GM23338 (cell line): ENCODE measurements around the gene EYS. TPM values are rescaled to one million over a fixed set of nuclear protein-coding genes. Genes with fewer than 3 reads are reported as not detected.

Source experiments
- ATAC-seq: fragments of 200-7000 bp; cut with Tn5 transposase; 3 replicates; pipeline ENCODE4 v1.9.1; 2020
- DNase-seq: peaks from one replicate; pipeline ENCODE4 v3.0.0-alpha.2; 2015; ENCODE audit warnings: low spot score
- H2AFZ ChIP-seq: fragments of 200-600 bp; sonication (generic); 2 replicates; pipeline ENCODE4 v1.8.0; 2016; ENCODE audit warnings: antibody characterized with exemption, mild to moderate bottlenecking, moderate library complexity
- H3F3A ChIP-seq: fragments of 200-600 bp; sonication (generic); replicated peaks from 2 replicates; pipeline ENCODE4 v1.8.0; 2017; ENCODE audit warnings: antibody characterized with exemption, mixed run types, low read depth
- H3K27ac ChIP-seq: fragments of 200-600 bp; sonication (generic); 2 replicates; pipeline ENCODE4 v1.6.1; 2016; ENCODE audit warnings: low read depth
- H3K27me3 ChIP-seq: fragments of 200-600 bp; sonication (generic); 2 replicates; pipeline ENCODE4 v1.8.0; 2016; ENCODE audit warnings: mild to moderate bottlenecking, mixed run types, moderate library complexity; ENCODE audit not compliant: insufficient read depth
- H3K36me3 ChIP-seq: fragments of 200-600 bp; sonication (generic); 2 replicates; pipeline ENCODE4 v1.8.0; 2016; ENCODE audit warnings: mild to moderate bottlenecking; ENCODE audit not compliant: insufficient read depth
- H3K4me1 ChIP-seq: fragments of 200-600 bp; sonication (generic); 2 replicates; pipeline ENCODE4 v1.8.0; 2016; ENCODE audit warnings: mild to moderate bottlenecking, moderate library complexity; ENCODE audit not compliant: insufficient read depth
- H3K4me2 ChIP-seq: fragments of 200-600 bp; sonication (generic); 2 replicates; pipeline ENCODE4 v1.7.1; 2017; ENCODE audit warnings: mixed run types
- H3K4me3 ChIP-seq: fragments of 200-600 bp; sonication (generic); 2 replicates; pipeline ENCODE4 v1.6.1; 2016; ENCODE audit warnings: mixed run types
- H3K79me2 ChIP-seq: fragments of 200-600 bp; sonication (generic); replicated peaks from 2 replicates; pipeline ENCODE4 v1.8.0; 2017; ENCODE audit warnings: mild to moderate bottlenecking; ENCODE audit not compliant: insufficient read depth
- H3K9me2 ChIP-seq: fragments of 200-600 bp; sonication (generic); 2 replicates; pipeline ENCODE4 v1.8.0; 2017; ENCODE audit not compliant: insufficient read depth
- H4K20me1 ChIP-seq: fragments of 200-600 bp; sonication (generic); replicated peaks from 2 replicates; pipeline ENCODE4 v1.8.0; 2017; ENCODE audit warnings: mild to moderate bottlenecking; ENCODE audit not compliant: insufficient read depth
- H3K27ac Mint-ChIP-seq: 2 replicates; pipeline ENCODE4 v1.8.0; 2020; ENCODE audit warnings: inconsistent platforms, mild to moderate bottlenecking, moderate library complexity, mixed read lengths
- H3K27me3 Mint-ChIP-seq: 3 replicates; pipeline ENCODE4 v1.8.0; 2022; ENCODE audit warnings: low read depth, mild to moderate bottlenecking, moderate library complexity, mixed read lengths, inconsistent platforms; ENCODE audit not compliant: insufficient read depth, poor library complexity
- H3K36me3 Mint-ChIP-seq: 3 replicates; pipeline ENCODE4 v1.8.0; 2021; ENCODE audit warnings: low read depth, mild to moderate bottlenecking, inconsistent platforms, moderate library complexity, mixed read lengths
- H3K4me1 Mint-ChIP-seq: 3 replicates; pipeline ENCODE4 v1.8.0; 2020; ENCODE audit warnings: mild to moderate bottlenecking, inconsistent platforms, mixed read lengths
- H3K4me3 Mint-ChIP-seq: 3 replicates; pipeline ENCODE4 v1.8.0; 2021; ENCODE audit warnings: moderate library complexity, mild to moderate bottlenecking, inconsistent platforms, mixed read lengths
- H3K9me3 Mint-ChIP-seq: 3 replicates; pipeline ENCODE4 v1.8.0; 2020; ENCODE audit warnings: moderate library complexity, mild to moderate bottlenecking, inconsistent platforms, mixed read lengths
- CREB1 ChIP-seq: fragments of 250-450 bp; sonication (Bioruptor Pico); IDR thresholded peaks from 2 replicates; pipeline ENCODE4 v1.5.0; 2020; ENCODE audit warnings: low read depth, mild to moderate bottlenecking, moderate library complexity
- EZH2 ChIP-seq: fragments of 200-600 bp; sonication (generic); IDR thresholded peaks from one replicate; pipeline ENCODE4 v1.8.0; 2017; ENCODE audit warnings: antibody characterized with exemption, mild to moderate bottlenecking, low read depth; ENCODE audit not compliant: unreplicated experiment
- POLR2AphosphoS5 ChIP-seq: IDR thresholded peaks from 2 replicates; pipeline ENCODE4 v1.6.1; 2016; ENCODE audit warnings: antibody characterized with exemption, low read depth
- ZNF462 ChIP-seq: fragments of 250-450 bp; sonication (Bioruptor Pico); IDR thresholded peaks from 2 replicates; pipeline ENCODE4 v1.5.0; 2020; ENCODE audit warnings: mild to moderate bottlenecking, moderate library complexity
- polyA plus RNA-seq: library from polyadenylated mRNA; unstranded; fragments of >200 nt; fragmentation: Nextera tagmentation; extraction: Ambion mirVana; gene quantifications from 2 replicates; pipeline ENCODE4 v1.2.1, GENCODE V29; 2016
- total RNA-seq: library from RNA; depleted of rRNA; stranded (reverse); fragments of >200 nt; shearing (Covaris generic); gene quantifications from 2 replicates; pipeline ENCODE4 v1.2.3, GENCODE V29; 2014
- TF ChIP-seq, protein P1 (sequence below): IDR thresholded peaks from 2 replicates; pipeline ENCODE4 v1.6.1; 2016; ENCODE audit warnings: antibody characterized with exemption
- TF ChIP-seq, protein P2 (sequence below): IDR thresholded peaks from one replicate; pipeline ENCODE4 v1.6.1; 2018; ENCODE audit warnings: antibody characterized with exemption; ENCODE audit not compliant: unreplicated experiment

EYS gene
- total and polyA plus RNA-seq, 2 experiments from 2014 or later, result 0.38 to 0.52 TPM

DNA sequence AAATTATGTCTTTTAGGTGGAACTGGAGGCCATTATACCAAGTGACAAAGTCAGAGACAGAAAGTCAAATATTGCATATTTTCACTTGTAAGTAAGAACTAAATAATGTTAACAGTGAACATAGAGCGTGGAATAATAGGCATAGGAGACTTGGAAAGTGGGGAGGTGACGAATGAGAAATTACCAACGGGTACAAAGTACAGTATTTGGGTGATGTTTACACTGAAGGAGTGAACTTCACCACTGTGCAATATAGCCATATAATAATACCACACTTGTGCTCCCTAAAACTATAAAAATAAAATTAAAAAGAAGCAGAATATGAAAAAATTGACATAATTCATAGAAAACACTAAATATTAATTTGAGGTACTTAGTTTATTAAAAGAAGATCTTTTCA, 14.9 kb downstream of the EYS start:
- Histone ChIP-seq H3K27ac (no peak overlapping the region), H3K4me2 (no peak overlapping the region), H3K36me3 (no peaks in the 10 kb centered on the region), H2AFZ (no peak overlapping the region), H3K4me3 (no peak overlapping the region), H3K4me1 (no peaks in the 10 kb centered on the region), H3K9me2 (no peaks in the 10 kb centered on the region), H3K27me3 (no peaks in the 10 kb centered on the region), H4K20me1 (no peaks in the 10 kb centered on the region), H3K79me2 (no peaks in the 10 kb centered on the region), H3F3A (no peaks in the 10 kb centered on the region)
- Mint-ChIP-seq H3K36me3 (no peaks in the 10 kb centered on the region), H3K27ac (no peak overlapping the region), H3K27me3 (no peaks in the 10 kb centered on the region), H3K9me3 (peaks cover 14% of the 10 kb centered on the region; the same call in 2 of the 3 replicates), H3K4me3 (no peak overlapping the region), H3K4me1 (no peaks in the 10 kb centered on the region)
- no peak for TF ChIP-seq POLR2AphosphoS5
- TF ChIP-seq, protein P1, sequence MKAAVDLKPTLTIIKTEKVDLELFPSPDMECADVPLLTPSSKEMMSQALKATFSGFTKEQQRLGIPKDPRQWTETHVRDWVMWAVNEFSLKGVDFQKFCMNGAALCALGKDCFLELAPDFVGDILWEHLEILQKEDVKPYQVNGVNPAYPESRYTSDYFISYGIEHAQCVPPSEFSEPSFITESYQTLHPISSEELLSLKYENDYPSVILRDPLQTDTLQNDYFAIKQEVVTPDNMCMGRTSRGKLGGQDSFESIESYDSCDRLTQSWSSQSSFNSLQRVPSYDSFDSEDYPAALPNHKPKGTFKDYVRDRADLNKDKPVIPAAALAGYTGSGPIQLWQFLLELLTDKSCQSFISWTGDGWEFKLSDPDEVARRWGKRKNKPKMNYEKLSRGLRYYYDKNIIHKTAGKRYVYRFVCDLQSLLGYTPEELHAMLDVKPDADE, result no peak
- DNase-seq (no peak), ATAC-seq (no peak)

DNA sequence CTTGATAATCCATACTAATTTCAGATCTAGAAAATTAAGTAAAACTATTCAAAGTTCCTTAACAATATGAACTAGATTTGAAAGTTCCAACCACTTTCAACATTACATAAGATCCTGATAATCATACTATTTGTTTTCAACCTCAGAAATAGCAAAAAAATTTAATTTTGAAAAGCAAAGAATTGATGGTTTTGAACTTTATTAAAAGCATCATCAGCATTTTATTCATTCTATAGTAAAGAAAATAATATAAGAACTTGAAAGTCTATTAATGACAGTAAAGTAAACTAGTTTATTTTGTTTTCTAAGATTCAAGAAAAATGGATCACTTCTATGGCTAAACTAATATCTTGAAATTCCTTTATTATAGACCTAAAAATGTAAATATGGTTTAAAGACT, 26.8 kb downstream of the EYS start:
- Mint-ChIP-seq H3K9me3 (peaks cover 10% of the 10 kb centered on the region; the same call in 1 of the 3 replicates), H3K27ac (no peak overlapping the region), H3K27me3 (no peaks in the 10 kb centered on the region), H3K4me1 (peaks cover 5% of the 10 kb centered on the region; the same call in 2 of the 3 replicates), H3K4me3 (no peak overlapping the region), H3K36me3 (peaks cover 7% of the 10 kb centered on the region; the same call in 1 of the 3 replicates)
- no peak for TF ChIP-seq EZH2
- TF ChIP-seq, protein P2, sequence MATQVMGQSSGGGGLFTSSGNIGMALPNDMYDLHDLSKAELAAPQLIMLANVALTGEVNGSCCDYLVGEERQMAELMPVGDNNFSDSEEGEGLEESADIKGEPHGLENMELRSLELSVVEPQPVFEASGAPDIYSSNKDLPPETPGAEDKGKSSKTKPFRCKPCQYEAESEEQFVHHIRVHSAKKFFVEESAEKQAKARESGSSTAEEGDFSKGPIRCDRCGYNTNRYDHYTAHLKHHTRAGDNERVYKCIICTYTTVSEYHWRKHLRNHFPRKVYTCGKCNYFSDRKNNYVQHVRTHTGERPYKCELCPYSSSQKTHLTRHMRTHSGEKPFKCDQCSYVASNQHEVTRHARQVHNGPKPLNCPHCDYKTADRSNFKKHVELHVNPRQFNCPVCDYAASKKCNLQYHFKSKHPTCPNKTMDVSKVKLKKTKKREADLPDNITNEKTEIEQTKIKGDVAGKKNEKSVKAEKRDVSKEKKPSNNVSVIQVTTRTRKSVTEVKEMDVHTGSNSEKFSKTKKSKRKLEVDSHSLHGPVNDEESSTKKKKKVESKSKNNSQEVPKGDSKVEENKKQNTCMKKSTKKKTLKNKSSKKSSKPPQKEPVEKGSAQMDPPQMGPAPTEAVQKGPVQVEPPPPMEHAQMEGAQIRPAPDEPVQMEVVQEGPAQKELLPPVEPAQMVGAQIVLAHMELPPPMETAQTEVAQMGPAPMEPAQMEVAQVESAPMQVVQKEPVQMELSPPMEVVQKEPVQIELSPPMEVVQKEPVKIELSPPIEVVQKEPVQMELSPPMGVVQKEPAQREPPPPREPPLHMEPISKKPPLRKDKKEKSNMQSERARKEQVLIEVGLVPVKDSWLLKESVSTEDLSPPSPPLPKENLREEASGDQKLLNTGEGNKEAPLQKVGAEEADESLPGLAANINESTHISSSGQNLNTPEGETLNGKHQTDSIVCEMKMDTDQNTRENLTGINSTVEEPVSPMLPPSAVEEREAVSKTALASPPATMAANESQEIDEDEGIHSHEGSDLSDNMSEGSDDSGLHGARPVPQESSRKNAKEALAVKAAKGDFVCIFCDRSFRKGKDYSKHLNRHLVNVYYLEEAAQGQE, result no peak
- no peaks in the 10 kb centered on the region for H4K20me1 ChIP-seq
- peaks cover 4% of the 10 kb centered on the region; the same call in 1 of the 2 replicates for H3K4me1 ChIP-seq
- no peaks in the 10 kb centered on the region for H3F3A ChIP-seq
- H3K27me3 ChIP-seq, result no peaks in the 10 kb centered on the region
- no peak overlapping the region for H3K4me2 ChIP-seq
- H3K79me2 ChIP-seq, result no peaks in the 10 kb centered on the region
- DNase-seq (no peak), ATAC-seq (no peak)
- peaks cover 16% of the 10 kb centered on the region; the same call in 1 of the 2 replicates for H3K9me2 ChIP-seq
- H3K36me3 ChIP-seq, result no peaks in the 10 kb centered on the region
- no peak overlapping the region for H3K4me3 ChIP-seq
- no peak overlapping the region for H2AFZ ChIP-seq
- no peak overlapping the region for H3K27ac ChIP-seq

DNA sequence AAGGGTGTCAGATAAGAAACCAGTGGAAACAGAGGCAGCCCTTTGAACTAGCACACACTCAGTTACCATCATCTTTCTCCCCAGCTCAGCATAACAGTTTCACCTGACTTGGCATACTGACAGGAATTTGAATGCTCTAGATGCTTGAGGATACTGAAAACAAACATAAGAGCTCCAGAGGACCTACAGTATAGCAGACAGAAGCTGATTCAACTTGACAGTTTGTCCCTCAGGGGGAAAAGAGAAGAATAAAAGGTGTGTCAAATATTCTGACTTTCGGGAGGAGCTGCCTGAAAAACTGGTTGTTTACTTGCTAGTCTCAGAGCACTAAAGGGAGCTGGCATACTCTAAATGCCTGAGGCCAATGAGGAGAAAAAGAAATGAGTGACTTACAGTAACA, 35.1 kb downstream of the EYS start:
- Histone ChIP-seq H2AFZ (no peak overlapping the region), H3F3A (no peaks in the 10 kb centered on the region), H4K20me1 (no peaks in the 10 kb centered on the region), H3K79me2 (no peaks in the 10 kb centered on the region), H3K4me3 (no peak overlapping the region), H3K4me1 (no peaks in the 10 kb centered on the region), H3K27ac (no peak overlapping the region), H3K27me3 (no peaks in the 10 kb centered on the region), H3K9me2 (0 out of 2 replicates have a peak, but pooled peaks cover 3% of the 10 kb centered on the region), H3K4me2 (no peak overlapping the region), H3K36me3 (no peaks in the 10 kb centered on the region)
- Mint-ChIP-seq H3K4me3 (no peak overlapping the region), H3K27me3 (peaks cover 9% of the 10 kb centered on the region), H3K9me3 (peaks cover 22% of the 10 kb centered on the region; the same call in 2 of the 3 replicates), H3K27ac (no peak overlapping the region), H3K36me3 (peaks cover 10% of the 10 kb centered on the region; the same call in 2 of the 3 replicates), H3K4me1 (peaks cover 18% of the 10 kb centered on the region)
- peak; percentile 41; the same call in 2 of the 3 replicates for ATAC-seq
- DNase-seq, result no peak
- TF ChIP-seq CREB1 (CRISPR knock-in tag) (no peak), ZNF462 (CRISPR knock-in tag) (no peak)
